GOT3 (cell line): ENCODE data around the gene TM4SF18.

Source experiments
- DNase-seq: peaks from one replicate; lab custom pipeline; 2025; ENCODE audit warnings: mixed read lengths; lab: John Stamatoyannopoulos, UW

TM4SF18 gene

GRCh38 chr3:149330609-149331331, 2.7 kb downstream of the TM4SF18 start:
- no peak for DNase-seq

GRCh38 chr3:149327156-149327555, 6.3 kb downstream of the TM4SF18 start:
- no peak for DNase-seq

GRCh38 chr3:149325581-149325980, 7.9 kb downstream of the TM4SF18 start:
- DNase-seq, result no peak

- no peak for DNase-seq
These were observed 9.1 kb downstream of the TM4SF18 start for GRCh38 chr3:149324332-149324731.

- DNase-seq, result no peak
These were observed 11.8 kb downstream of the TM4SF18 start for GRCh38 chr3:149321640-149322039.

- no peak for DNase-seq
These were observed 12.3 kb downstream of the TM4SF18 start for GRCh38 chr3:149321136-149321535.

- no peak for DNase-seq
These were observed 13.7 kb downstream of the TM4SF18 start for GRCh38 chr3:149319750-149320149.

- no peak for DNase-seq
These were observed 16.4 kb downstream of the TM4SF18 start for GRCh38 chr3:149317072-149317471.

GRCh38 chr3:149316437-149316836, 17.0 kb downstream of the TM4SF18 start:
- DNase-seq, result no peak

- DNase-seq, result no peak
These were observed 17.7 kb downstream of the TM4SF18 start for GRCh38 chr3:149315694-149316093.

GRCh38 chr3:149314807-149315578, 18.4 kb downstream of the TM4SF18 start:
- DNase-seq, result no peak

- DNase-seq, result no peak
These were observed 19.9 kb downstream of the TM4SF18 start for GRCh38 chr3:149313542-149313941.

GRCh38 chr3:149310796-149311534, 22.5 kb downstream of the TM4SF18 start:
- no peak for DNase-seq

GRCh38 chr3:149307435-149307783, 26.0 kb downstream of the TM4SF18 start:
- DNase-seq, result no peak

GRCh38 chr3:149306751-149307434, 26.5 kb downstream of the TM4SF18 start:
- DNase-seq, result no peak

GRCh38 chr3:149305376-149305775, 28.1 kb downstream of the TM4SF18 start:
- DNase-seq, result no peak

GRCh38 chr3:149299938-149300801, 33.3 kb downstream of the TM4SF18 start:
- peak; percentile 21 for DNase-seq

- no peak for DNase-seq
These were observed 36.5 kb downstream of the TM4SF18 start for GRCh38 chr3:149296972-149297371.

GRCh38 chr3:149292666-149293065, 40.8 kb downstream of the TM4SF18 start:
- no peak for DNase-seq

- DNase-seq, result no peak
These were observed 42.3 kb downstream of the TM4SF18 start for GRCh38 chr3:149291178-149291577.

GRCh38 chr3:149288655-149289054, 44.8 kb downstream of the TM4SF18 start:
- no peak for DNase-seq
